Measurements from ENCODE around the gene NLRP6.
"Not testable (repeated sequence)": the region's sequence is repeated elsewhere in the genome, so short reads cannot be mapped to it uniquely, and the experiment has no call there.

NLRP6 gene

DNA sequence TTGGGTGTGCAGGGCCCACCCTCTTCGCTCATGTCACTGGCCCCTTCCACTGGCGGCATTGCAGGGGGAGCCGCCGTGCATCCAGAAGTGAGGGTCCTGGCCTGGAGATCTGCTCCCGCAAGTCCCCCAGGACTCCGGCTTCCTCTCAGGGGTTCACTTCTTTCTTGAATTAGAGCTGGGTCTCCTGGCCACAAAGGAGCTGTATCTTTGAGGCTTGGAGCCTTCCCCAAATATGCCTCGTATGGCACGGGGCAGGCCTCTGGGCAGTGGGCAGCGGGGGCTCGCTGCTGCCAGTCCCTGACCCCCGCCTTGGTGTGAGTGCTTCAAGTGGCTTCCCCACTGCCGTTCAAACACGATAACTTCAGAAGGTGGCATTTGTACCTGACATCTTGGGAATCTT lies 49.8 kb downstream of the NLRP6 start:
- H3K4me1 ChIP-seq, result no peaks in the 10 kb centered on the region; the same call in 1 of the 2 replicates
- H3K4me3 ChIP-seq, result no peak overlapping the region
- no peaks in the 10 kb centered on the region for H3K9me3 ChIP-seq
- no peaks in the 10 kb centered on the region for H3K36me3 ChIP-seq (replicated peaks)
- in situ Hi-C loops (cut with MboI; ENCODE audit: low sequenced_read_pairs), result no loop called here
- DNase-seq (ENCODE audit: low spot score in 2 of 2), result no peak
- no peaks in the 10 kb centered on the region for H3K27me3 ChIP-seq (ENCODE audit: low read depth)

DNA sequence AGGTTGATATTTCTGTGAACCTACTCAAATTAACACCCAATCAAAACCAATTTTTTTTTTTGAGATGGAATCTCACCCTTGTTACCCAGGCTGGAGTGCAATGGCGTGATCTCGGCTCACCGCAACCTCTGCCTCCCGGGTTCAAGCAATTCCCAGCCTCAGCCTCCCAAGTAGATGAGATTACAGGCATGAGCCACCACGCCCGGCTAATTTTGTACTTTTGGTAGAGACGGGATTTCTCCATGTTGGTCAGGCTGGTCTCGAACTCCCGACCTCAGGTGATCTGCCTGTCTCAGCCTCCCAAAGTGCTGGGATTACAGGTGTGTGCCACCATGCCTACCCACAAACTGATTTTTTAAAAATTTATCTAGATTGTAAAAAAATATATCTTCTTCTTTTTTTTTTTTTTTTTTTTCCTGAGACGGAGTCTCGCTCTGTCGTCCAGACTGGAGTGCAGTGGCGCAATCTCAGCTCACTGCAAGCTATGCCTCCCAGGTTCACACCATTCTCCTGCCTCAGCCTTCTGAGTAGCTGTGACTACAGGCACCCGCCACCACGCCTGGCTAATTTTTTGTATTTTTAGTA lies 50.4 kb downstream of the NLRP6 start:
- DNase-seq (ENCODE audit: low spot score in 2 of 2); in situ Hi-C loops (cut with MboI; ENCODE audit: low sequenced_read_pairs); H3K36me3 ChIP-seq (replicated peaks); H3K27me3 ChIP-seq (ENCODE audit: low read depth); H3K4me1 ChIP-seq; H3K4me3 ChIP-seq; H3K9me3 ChIP-seq: not testable (repeated sequence)

DNA sequence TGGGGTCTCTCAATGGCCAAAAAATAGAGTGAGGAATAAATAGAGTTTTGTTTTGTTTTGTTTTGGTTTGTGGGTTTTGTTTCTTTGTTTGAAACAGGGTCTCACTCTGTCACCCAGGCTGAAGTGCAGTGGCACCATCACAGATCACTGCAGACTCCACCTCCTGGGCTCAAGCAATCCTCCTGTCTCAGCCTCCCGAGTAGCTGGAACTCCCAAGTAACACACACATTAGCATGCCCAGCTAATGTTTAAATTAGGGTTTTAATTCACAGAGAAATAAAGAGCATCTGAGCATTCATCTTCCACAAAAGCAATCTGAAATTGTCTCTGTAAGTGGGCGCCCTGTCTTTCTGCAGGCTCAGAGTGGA lies 51.7 kb downstream of the NLRP6 start:
- in situ Hi-C loops (cut with MboI; ENCODE audit: low sequenced_read_pairs), result no loop called here
- no peak overlapping the region for H3K4me3 ChIP-seq
- no peak for DNase-seq (ENCODE audit: low spot score in 2 of 2)
- H3K27me3 ChIP-seq (ENCODE audit: low read depth), result no peaks in the 10 kb centered on the region
- H3K36me3 ChIP-seq (replicated peaks), result no peaks in the 10 kb centered on the region
- H3K9me3 ChIP-seq, result no peaks in the 10 kb centered on the region
- no peaks in the 10 kb centered on the region; the same call in 1 of the 2 replicates for H3K4me1 ChIP-seq

- Histone ChIP-seq H3K36me3 (replicated peaks) (no peaks in the 10 kb centered on the region), H3K4me3 (no peak overlapping the region), H3K27me3 (ENCODE audit: low read depth) (no peaks in the 10 kb centered on the region), H3K9me3 (no peaks in the 10 kb centered on the region), H3K4me1 (no peaks in the 10 kb centered on the region; the same call in 1 of the 2 replicates)
- in situ Hi-C loops (cut with MboI; ENCODE audit: low sequenced_read_pairs), result no loop called here
- DNase-seq (ENCODE audit: low spot score in 2 of 2), result no peak
Observed at GRCh38 chr11:330307-330693, 52.1 kb downstream of the NLRP6 start.

GRCh38 chr11:330694-331357 lies 52.6 kb downstream of the NLRP6 start:
- no peaks in the 10 kb centered on the region; the same call in 1 of the 2 replicates for H3K4me1 ChIP-seq
- in situ Hi-C loops (cut with MboI; ENCODE audit: low sequenced_read_pairs), result no loop called here
- H3K4me3 ChIP-seq, result no peak overlapping the region
- H3K36me3 ChIP-seq (replicated peaks), result no peaks in the 10 kb centered on the region
- no peak for DNase-seq (ENCODE audit: low spot score in 2 of 2)
- H3K9me3 ChIP-seq, result no peaks in the 10 kb centered on the region
- H3K27me3 ChIP-seq (ENCODE audit: low read depth), result no peaks in the 10 kb centered on the region

DNA sequence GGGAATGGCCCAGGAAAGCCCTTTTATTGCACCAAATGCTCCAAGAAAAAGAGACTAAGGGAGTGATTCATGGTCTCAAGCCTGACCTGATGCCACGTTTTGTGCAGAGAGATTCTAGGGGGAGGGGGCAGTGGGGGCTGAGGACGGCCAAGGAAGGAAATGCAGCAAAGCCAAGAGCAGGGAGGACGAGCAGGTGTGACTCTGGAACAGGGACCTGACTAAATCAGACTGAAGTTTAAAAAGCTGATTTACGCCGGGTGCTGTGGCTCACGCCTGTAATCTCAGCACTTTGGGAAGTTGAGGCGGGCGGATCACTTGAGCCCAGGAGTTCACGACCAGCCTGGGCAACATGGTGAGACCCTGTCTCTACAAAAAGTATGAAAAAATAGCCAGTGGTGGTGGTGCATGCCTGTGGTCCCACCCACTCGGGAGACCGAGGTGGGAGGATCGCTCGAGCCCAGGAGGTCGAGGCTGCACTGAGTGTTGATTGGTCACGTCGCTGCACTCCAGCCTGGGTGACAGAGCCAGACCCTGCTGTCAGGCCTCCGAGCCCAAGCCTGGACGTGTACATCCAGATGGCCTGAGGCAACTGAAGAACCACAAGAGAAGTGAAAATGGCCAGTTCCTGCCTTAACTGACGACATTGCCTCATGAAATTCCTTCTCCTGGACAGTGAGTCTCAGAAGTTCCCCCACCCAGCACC lies 53.3 kb downstream of the NLRP6 start:
- in situ Hi-C loops (cut with MboI; ENCODE audit: low sequenced_read_pairs), result no loop called here
- Histone ChIP-seq H3K36me3 (replicated peaks) (no peaks in the 10 kb centered on the region), H3K4me3 (no peak overlapping the region), H3K4me1 (no peaks in the 10 kb centered on the region; the same call in 1 of the 2 replicates), H3K9me3 (no peaks in the 10 kb centered on the region), H3K27me3 (ENCODE audit: low read depth) (no peaks in the 10 kb centered on the region)
- no peak for DNase-seq (ENCODE audit: low spot score in 2 of 2)

- no peaks in the 10 kb centered on the region for H3K27me3 ChIP-seq (ENCODE audit: low read depth)
- no peaks in the 10 kb centered on the region for H3K36me3 ChIP-seq (replicated peaks)
- no peak overlapping the region for H3K4me3 ChIP-seq
- DNase-seq (ENCODE audit: low spot score in 2 of 2), result no peak
- in situ Hi-C loops (cut with MboI; ENCODE audit: low sequenced_read_pairs), result no loop called here
- peaks cover 4% of the 10 kb centered on the region for H3K4me1 ChIP-seq
- no peaks in the 10 kb centered on the region for H3K9me3 ChIP-seq
Observed at GRCh38 chr11:332651-333480, 54.7 kb downstream of the NLRP6 start.

GRCh38 chr11:333616-334263 lies 55.5 kb downstream of the NLRP6 start:
- H3K27me3 ChIP-seq (ENCODE audit: low read depth); H3K4me3 ChIP-seq: not testable (repeated sequence)

GRCh38 chr11:334264-334994 lies 56.2 kb downstream of the NLRP6 start:
- in situ Hi-C loops (cut with MboI; ENCODE audit: low sequenced_read_pairs), result no loop called here
- H3K27me3 ChIP-seq (ENCODE audit: low read depth), result no peaks in the 10 kb centered on the region
- DNase-seq (ENCODE audit: low spot score in 2 of 2), result peak in 1 of 2 experiments; percentile 39
- no peak overlapping the region for H3K4me3 ChIP-seq
- H3K4me1 ChIP-seq, result peaks cover 4% of the 10 kb centered on the region
- H3K9me3 ChIP-seq, result no peaks in the 10 kb centered on the region
- no peaks in the 10 kb centered on the region for H3K36me3 ChIP-seq (replicated peaks)

More at GRCh38 chr11:333616-334263, 55.5 kb downstream of the NLRP6 start:
- H3K9me3 ChIP-seq; H3K36me3 ChIP-seq (replicated peaks); H3K4me1 ChIP-seq; DNase-seq (ENCODE audit: low spot score in 2 of 2); in situ Hi-C loops (cut with MboI; ENCODE audit: low sequenced_read_pairs): not testable (repeated sequence)

All from HAP-1 (cell line).